RWPE2 (cell line): Measurements from ENCODE around the gene RAET1E.
"Not testable (repeated sequence)": the region's sequence is repeated elsewhere in the genome, so short reads cannot be mapped to it uniquely, and the experiment has no call there.

Experiments used
- ATAC-seq: fragments of 200-7000 bp; cut with Tn5 transposase; 3 replicates; pipeline ENCODE4 v1.9.1; 2021; ENCODE audit warnings: low read depth
- DNase-seq: peaks from one replicate; pipeline ENCODE4 v3.0.0-alpha.2; 2020; ENCODE audit warnings: low spot score
- H3K27ac ChIP-seq: fragments of 450-650 bp; 2 replicates; pipeline ENCODE4 v1.5.1; 2017; ENCODE audit warnings: mild to moderate bottlenecking; ENCODE audit not compliant: poor library complexity, severe bottlenecking
- H3K27me3 ChIP-seq: fragments of 250-450 bp; sonication (Bioruptor Pico); 2 replicates; pipeline ENCODE4 v1.5.1; 2021; ENCODE audit warnings: mild to moderate bottlenecking, moderate library complexity; ENCODE audit not compliant: insufficient read depth, poor library complexity, severe bottlenecking
- H3K36me3 ChIP-seq: fragments of 250-450 bp; sonication (Bioruptor Pico); 2 replicates; pipeline ENCODE4 v1.5.1; 2020; ENCODE audit warnings: low read depth, mild to moderate bottlenecking, moderate library complexity
- H3K4me1 ChIP-seq: fragments of 250-450 bp; sonication (Bioruptor Pico); 2 replicates; pipeline ENCODE4 v1.5.1; 2021; ENCODE audit warnings: mild to moderate bottlenecking, moderate library complexity; ENCODE audit not compliant: insufficient read depth, poor library complexity, severe bottlenecking
- H3K4me3 ChIP-seq: fragments of 250-450 bp; sonication (Bioruptor Pico); 2 replicates; pipeline ENCODE4 v1.5.1; 2021; ENCODE audit warnings: mild to moderate bottlenecking, moderate library complexity; ENCODE audit not compliant: severe bottlenecking
- H3K9me3 ChIP-seq: fragments of 250-450 bp; sonication (Bioruptor Pico); 2 replicates; pipeline ENCODE4 v1.5.1; 2021; ENCODE audit warnings: mild to moderate bottlenecking, moderate library complexity; ENCODE audit not compliant: severe bottlenecking
- CTCF ChIP-seq: fragments of 450-650 bp; IDR thresholded peaks from one replicate; pipeline ENCODE4 v1.5.1; 2017; ENCODE audit warnings: mild to moderate bottlenecking, moderate library complexity; ENCODE audit not compliant: poor library complexity, severe bottlenecking

RAET1E gene

GRCh38 chr6:149913085-149913484 is 15.2 kb upstream of the RAET1E start:
- H3K27ac ChIP-seq = no peak overlapping the region
- DNase-seq (no peak), ATAC-seq (no peak)
- no peaks in the 10 kb centered on the region for H3K4me1 ChIP-seq
- TF ChIP-seq CTCF = no peak
- H3K4me3 ChIP-seq = no peak overlapping the region
- H3K27me3 ChIP-seq = no peaks in the 10 kb centered on the region
- peaks cover 9% of the 10 kb centered on the region for H3K9me3 ChIP-seq
- H3K36me3 ChIP-seq = no peaks in the 10 kb centered on the region

- H3K4me1 ChIP-seq, DNase-seq, H3K27me3 ChIP-seq, H3K4me3 ChIP-seq, H3K27ac ChIP-seq, H3K36me3 ChIP-seq, ATAC-seq: not testable (repeated sequence)
- H3K9me3 ChIP-seq = peaks cover 10% of the 10 kb centered on the region
These were observed 14.8 kb upstream of the RAET1E start for GRCh38 chr6:149912680-149913079.

DNA sequence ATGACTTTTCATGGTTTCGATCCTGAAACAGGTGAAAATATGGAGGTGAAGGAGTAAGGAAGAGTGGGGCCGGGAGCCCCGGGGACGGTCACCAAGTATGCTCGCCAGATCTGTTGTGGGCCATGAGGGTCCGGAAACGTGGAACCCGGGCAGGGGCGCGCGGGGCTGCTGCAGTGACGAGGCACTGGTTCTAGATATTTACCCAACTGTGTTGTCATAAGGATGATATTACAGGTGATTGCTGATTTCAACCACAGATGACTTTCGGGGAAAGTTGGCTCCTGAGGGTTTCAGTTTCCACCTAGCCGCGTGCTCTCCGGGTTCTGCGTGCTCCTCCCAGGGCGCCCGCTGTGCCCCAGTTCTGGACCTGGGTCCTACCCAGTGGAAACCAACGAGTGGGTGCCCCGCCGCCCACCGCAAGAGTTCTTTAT is 12.8 kb upstream of the RAET1E start:
- H3K4me3 ChIP-seq = no peak overlapping the region
- H3K27ac ChIP-seq = no peak overlapping the region
- TF ChIP-seq CTCF = no peak
- peaks cover 10% of the 10 kb centered on the region for H3K9me3 ChIP-seq
- ATAC-seq (no peak), DNase-seq (no peak)
- H3K27me3 ChIP-seq = no peaks in the 10 kb centered on the region
- no peaks in the 10 kb centered on the region for H3K4me1 ChIP-seq
- H3K36me3 ChIP-seq = no peaks in the 10 kb centered on the region

DNA sequence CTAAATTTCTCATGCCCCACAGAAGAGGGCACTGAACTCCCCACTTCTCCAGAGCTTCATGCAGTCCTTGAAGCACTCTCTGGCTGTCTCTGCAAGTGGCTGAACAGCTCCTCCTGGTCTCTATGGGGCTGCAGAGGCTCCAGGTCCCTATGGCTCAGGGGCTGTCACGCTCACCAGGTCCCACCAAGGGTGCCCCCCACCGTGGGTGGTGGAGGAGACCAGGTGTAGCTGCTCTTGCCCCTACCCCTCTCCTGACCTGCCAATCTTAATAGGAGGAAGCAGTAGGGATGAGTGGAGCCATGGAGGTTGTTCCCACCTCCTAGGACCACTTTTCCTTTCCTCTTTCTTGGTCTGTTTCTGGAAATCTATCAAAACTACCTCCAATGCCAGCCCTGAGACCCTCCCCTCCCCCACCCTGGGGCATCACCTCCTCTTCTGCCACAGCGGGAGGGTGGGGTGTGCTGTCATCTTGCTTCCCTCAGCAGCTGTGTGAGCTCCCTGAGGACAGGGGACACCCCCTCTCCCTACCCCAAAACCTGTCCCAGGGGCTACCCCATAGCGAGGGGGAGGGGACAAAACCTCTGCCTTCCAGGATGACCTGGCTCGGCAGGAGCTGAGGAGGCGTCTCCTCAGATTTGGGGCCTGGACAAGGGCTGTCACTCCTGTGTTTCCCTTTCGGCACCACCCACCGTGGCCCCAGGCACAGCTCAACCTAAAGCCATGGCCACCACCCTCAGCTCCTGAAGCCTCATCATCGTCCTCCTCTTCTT is 12.0 kb upstream of the RAET1E start:
- ATAC-seq (no peak), DNase-seq (no peak)
- TF ChIP-seq CTCF = no peak
- Histone ChIP-seq H3K9me3 (peaks cover 10% of the 10 kb centered on the region), H3K27ac (no peak overlapping the region), H3K27me3 (no peaks in the 10 kb centered on the region), H3K36me3 (no peaks in the 10 kb centered on the region), H3K4me3 (no peak overlapping the region), H3K4me1 (no peaks in the 10 kb centered on the region)

GRCh38 chr6:149908480-149908879 is 10.6 kb upstream of the RAET1E start:
- ATAC-seq, DNase-seq, H3K27me3 ChIP-seq, H3K27ac ChIP-seq, H3K4me1 ChIP-seq, H3K4me3 ChIP-seq, H3K36me3 ChIP-seq: not testable (repeated sequence)
- H3K9me3 ChIP-seq = peaks cover 10% of the 10 kb centered on the region

DNA sequence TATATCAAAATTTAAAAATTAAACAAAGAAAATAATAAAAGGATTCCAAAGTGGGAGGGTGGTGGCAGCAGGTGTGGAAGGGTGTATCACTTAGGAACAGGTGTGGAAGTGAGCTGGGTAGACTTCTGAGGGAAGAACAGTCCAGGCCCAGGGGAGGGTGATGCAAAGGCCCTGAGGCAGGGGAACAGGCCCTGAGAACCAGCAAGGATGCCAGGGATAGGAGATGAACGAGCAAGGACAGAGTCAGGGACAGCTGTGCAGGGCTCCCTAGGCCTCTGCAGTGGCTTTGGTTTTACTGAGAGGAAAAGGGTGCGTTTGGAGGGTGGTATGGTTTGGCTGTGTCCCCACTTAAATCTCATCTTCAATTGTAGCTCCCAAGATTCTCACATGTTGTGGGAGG is 9.4 kb upstream of the RAET1E start:
- Histone ChIP-seq H3K27ac (no peak overlapping the region), H3K4me1 (no peaks in the 10 kb centered on the region), H3K9me3 (peaks cover 10% of the 10 kb centered on the region), H3K27me3 (no peaks in the 10 kb centered on the region), H3K4me3 (no peak overlapping the region), H3K36me3 (no peaks in the 10 kb centered on the region)
- no peak for TF ChIP-seq CTCF
- DNase-seq (no peak), ATAC-seq (no peak)
